Hypothalamus (tissue), 51 donors: ENCODE results near the gene CHCHD1.
A peak's percentile ranks its signal among the peaks of the same experiment; 100 is the strongest.
"Not testable (repeated sequence)": the region's sequence is repeated elsewhere in the genome, so short reads cannot be mapped to it uniquely, and the experiment has no call there.

Experiments
- DNase-seq, 51 donors: peaks; one replicate each; lab custom pipeline; 2025; lab: John Stamatoyannopoulos, UW

CHCHD1 gene

GRCh38 chr10:73781879-73782748 lies at the start of gene CHCHD1:
CHCHD1 (plus strand) TSS chr10:73782048; CDS start chr10:73782076, 28 bp downstream.
- peak; percentile 40 to 93 (median 84) for DNase-seq

DNA sequence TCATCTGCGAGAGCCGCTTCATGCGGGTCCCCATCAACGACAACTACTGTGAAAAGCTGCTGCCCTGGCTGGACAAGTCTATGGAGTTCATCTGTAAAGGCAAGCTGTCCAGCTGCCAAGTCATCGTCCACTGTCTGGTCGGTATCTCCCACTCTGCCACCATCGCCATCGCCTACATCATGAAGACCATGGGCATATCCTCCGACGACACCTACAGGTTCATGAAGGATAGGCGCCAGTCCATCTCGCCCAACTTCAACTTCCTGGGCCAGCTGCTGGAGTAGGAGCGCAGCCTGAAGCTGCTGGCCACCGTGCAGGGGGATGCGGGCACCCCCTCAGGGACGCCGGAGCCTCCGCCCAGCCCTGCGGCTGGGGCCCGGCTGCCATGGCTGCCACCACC lies 49.4 kb upstream of the CHCHD1 start:
- DNase-seq, result no peak

DNA sequence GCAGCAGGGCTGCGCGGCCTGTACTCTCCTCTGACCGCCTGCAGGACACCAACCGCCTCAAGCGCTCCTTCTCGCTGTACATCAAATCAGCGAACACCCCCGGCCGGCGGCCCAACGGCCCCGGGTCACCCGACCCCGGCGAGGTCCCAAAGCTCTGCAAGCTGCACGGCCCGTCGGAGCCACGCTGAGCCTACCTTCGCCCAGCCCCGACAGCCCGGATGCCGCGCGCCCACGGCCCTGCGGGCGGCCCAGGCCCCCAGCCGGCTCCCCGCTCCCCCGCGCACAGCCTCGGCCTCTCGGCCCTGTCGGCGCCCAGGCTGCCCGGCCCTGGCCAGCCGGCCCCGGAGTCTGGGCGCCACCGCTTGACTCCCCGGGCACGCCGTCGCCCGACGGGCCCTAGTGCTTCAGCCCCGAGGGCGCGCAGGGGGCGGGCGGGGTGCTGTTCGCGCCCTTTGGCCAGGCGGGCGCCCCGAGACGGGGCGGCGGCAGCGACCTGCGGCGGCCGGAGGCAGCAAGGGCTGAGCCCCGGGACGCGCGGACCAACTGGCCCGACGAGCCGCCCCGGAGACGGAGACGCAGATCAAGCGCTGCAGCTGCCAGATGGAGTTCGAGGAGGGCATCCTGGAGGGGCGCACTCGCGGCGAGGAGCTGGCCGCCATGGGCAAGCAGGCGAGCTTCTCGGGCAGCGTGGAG lies 48.8 kb upstream of the CHCHD1 start:
- no peak for DNase-seq

GRCh38 chr10:73734028-73734720 lies 47.7 kb upstream of the CHCHD1 start:
- DNase-seq, result no peak

DNA sequence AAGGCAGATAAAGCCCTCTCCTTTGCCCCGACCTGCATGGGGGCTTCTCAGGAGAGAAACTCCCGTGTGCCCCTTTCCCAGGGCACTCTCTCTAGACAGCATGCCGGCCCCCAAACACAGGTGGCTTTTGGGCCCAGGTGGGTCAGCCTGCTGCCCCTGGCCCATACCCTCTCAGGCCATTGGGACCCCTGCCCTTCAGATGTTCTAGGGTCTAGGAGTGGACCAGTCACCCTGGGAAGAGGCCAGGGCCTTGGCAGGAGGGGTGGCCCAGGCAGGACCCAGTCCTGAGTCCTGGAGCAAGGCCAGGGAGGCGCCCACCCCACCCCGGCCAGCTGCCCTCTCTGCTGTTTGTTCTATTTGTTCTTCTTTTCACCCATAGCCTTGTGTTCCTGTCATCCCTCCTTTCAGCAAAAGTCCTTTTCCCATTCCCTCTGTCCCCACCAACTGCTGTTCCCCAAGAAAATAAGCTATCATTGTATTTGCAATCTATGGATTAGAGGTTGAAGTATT lies 47.0 kb upstream of the CHCHD1 start:
- DNase-seq, result no peak

DNA sequence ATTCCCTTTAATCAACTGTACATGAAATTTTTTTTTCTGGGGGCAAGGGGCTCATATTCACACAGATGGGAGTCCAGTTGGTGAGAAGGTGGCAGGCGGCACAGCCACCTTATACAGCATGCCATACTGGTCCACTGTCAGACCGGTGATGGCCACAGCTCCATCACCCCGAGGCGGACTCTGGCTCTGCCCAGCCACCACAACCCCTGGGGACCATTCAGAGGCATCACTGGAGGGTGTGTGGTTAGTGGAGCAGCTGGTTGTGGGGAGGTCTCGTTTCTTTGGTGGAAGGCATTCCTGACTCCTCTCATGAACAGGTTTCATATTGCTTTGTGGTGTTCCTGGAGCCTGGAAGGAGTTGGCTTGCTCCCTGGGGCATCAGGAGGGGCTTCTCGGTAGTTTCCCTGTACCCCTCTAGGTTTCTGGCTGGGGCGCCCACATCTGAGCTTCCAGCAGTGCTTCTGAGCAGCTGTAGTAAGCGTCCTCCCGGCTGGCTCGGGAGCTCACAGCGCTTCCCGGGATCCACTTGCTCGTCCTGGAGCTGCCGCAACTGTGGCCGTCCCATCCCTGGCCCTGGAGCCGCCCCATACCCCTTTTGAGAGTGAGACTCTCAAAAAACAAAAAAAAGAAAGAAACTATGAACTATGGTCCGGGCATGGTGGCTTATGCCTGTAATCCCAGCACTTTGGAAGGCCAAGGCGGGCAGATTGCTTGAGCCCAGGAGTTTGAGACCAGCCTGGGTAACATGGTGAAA lies 41.2 kb upstream of the CHCHD1 start:
- not testable (repeated sequence) for DNase-seq

DNA sequence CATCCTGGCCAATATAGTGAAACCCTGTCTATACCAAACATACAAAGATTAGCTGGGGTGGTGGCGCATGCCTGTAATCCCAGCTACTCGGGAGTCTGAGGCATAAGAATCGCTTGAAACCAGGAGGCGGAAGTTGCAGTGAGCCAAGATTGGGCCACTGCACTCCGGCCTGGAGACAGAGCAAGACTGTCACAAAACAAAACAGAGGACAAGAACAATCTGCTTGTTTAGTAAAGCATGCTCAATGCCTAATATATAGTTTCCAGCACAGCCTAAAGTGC lies 39.5 kb upstream of the CHCHD1 start:
- no peak for DNase-seq

GRCh38 chr10:73743327-73743904 lies 38.4 kb upstream of the CHCHD1 start:
- no peak for DNase-seq

DNA sequence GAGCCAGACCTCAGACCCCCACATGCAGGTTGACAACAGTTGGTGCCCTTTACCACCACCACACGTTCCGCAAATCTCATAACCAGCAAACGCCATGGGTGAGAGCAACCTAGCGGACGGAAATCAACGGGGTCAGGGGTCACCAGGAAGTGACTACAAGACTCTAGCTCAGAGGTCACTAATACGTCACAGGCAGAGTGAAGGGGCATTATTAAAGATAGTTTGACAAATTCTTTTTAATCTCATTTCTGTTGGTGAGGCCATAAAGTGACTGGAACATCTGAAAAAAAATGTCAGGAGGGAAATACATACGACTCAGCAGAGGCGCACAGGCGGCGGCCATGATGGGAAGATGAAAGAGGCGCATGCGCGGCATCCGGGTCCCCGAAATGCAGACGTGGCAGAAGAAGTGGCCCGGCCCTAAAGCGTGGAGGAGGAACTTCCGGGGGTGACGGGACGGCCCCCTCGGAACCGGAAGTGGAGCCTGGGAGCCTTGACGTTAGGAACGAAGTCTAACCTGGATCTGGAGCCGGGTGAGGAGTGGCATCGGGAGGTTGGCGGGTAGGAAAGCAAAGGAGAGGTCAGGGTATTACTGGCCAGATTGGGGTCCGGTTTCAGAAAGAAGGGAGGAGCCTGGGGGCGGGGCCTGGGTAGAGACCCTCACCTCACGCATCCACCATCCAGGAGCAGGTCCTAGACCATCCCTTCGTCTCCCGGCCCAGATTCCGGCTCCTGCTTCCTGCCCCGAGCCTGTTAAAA lies 37.8 kb upstream of the CHCHD1 start, which contains the start of gene SEC24C:
TSS of gene SEC24C (plus strand) at position 468 of the 759 bp plus-strand sequence. CDS start 2,461 bp downstream, outside the sequence.
- DNase-seq, result peak; percentile 68 to 98 (median 91)

DNA sequence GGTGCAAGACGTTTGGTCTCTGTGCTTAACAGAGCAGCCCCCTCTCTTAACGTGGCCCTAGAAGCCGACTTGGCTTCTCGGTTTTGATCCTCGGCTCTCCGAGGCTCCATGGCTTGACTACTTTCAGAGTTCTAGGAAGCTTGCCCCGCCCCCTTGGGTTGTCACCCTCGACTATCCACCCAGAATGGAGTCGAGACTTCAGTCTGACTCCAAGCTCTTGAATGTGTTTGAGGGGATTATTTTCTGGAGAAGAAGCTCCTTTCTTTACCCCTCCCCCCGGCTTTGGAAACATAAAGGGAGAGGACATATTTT lies 37.2 kb upstream of the CHCHD1 start:
- DNase-seq, result peak in 3 of 51 donors; percentile 27 to 56 (median 42)

- DNase-seq, result no peak
Observed at GRCh38 chr10:73746721-73747120, 35.1 kb upstream of the CHCHD1 start.

GRCh38 chr10:73750819-73751218 lies 31.0 kb upstream of the CHCHD1 start:
- DNase-seq, result no peak

- DNase-seq, result no peak
Observed at GRCh38 chr10:73756183-73756582, 25.7 kb upstream of the CHCHD1 start.

- no peak for DNase-seq
Observed at GRCh38 chr10:73758704-73759511, 22.9 kb upstream of the CHCHD1 start.

DNA sequence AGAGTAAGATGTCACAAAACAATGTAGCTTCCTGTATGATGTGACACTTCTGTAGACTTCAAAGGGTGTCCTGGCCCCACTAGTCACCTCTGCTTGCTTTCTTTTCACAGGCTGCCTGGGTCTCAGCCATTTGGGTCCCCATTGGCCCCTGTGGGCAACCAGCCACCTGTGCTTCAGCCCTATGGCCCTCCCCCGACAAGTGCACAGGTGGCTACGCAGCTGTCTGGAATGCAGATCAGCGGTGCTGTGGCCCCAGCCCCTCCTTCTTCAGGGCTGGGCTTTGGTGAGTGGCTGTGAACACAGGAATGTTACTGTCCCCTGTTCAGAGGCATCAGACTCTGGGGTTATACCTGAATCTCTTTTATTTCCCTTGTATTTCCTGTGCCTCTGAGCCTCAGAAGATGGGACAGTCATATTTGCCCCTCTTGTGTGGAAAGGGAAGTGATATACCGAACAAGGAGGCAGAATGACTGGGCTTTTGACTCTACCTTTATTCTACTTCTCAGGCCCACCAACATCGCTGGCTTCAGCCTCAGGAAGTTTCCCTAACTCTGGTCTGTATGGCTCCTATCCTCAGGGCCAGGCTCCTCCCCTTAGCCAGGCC lies 22.2 kb upstream of the CHCHD1 start:
- DNase-seq, result no peak

GRCh38 chr10:73761781-73762180 lies 20.1 kb upstream of the CHCHD1 start:
- DNase-seq, result no peak

- no peak for DNase-seq
Observed at GRCh38 chr10:73762915-73763314, 18.9 kb upstream of the CHCHD1 start.

- DNase-seq, result no peak
Observed at GRCh38 chr10:73763343-73763742, 18.5 kb upstream of the CHCHD1 start.
